ENCODE data around the gene FKBP4.

The FKBP4 gene

GRCh38 chr12:2783936-2784600, 10.7 kb upstream of the FKBP4 start:
- DNase-seq, result peak; percentile 53

- no peak for DNase-seq
Observed at GRCh38 chr12:2785017-2785416, 9.8 kb upstream of the FKBP4 start.

- no peak for DNase-seq
Observed at GRCh38 chr12:2791089-2791488, 3.7 kb upstream of the FKBP4 start.

GRCh38 chr12:2792671-2793500, 1.9 kb upstream of the FKBP4 start:
- DNase-seq, result no peak

GRCh38 chr12:2793561-2793960, 1.2 kb upstream of the FKBP4 start:
- no peak for DNase-seq

GRCh38 chr12:2794191-2794735, 507 bp upstream of the FKBP4 start:
- peak; percentile 34 for DNase-seq

- peak; percentile 75 for DNase-seq
Observed at GRCh38 chr12:2795291-2796186, 769 bp downstream of the FKBP4 start.

- no peak for DNase-seq
Observed at GRCh38 chr12:2796187-2796666, 1.5 kb downstream of the FKBP4 start.

GRCh38 chr12:2797721-2798418, 3.1 kb downstream of the FKBP4 start:
- DNase-seq, result no peak

- DNase-seq, result no peak
Observed at GRCh38 chr12:2800046-2800570, 5.3 kb downstream of the FKBP4 start.

GRCh38 chr12:2801044-2801783, 6.4 kb downstream of the FKBP4 start:
- no peak for DNase-seq

- DNase-seq, result no peak
Observed at GRCh38 chr12:2803635-2804392, 9.0 kb downstream of the FKBP4 start.

- DNase-seq, result no peak
Observed at GRCh38 chr12:2804393-2805142, 9.8 kb downstream of the FKBP4 start.

- DNase-seq, result no peak
Observed at GRCh38 chr12:2805143-2805520, 10.4 kb downstream of the FKBP4 start.

- DNase-seq, result no peak
Observed at GRCh38 chr12:2806700-2807099, 11.9 kb downstream of the FKBP4 start.

- no peak for DNase-seq
Observed at GRCh38 chr12:2811801-2812200, 17.0 kb downstream of the FKBP4 start.

GRCh38 chr12:2812290-2813213, 17.8 kb downstream of the FKBP4 start, which contains the start of gene ITFG2:
Gene ITFG2, plus strand, starts transcription at chr12:2812668. Its CDS starts 93 bp downstream, at chr12:2812761.
- DNase-seq, result peak; percentile 95
